HG02973 (cell line): ENCODE measurements around the gene RAD17.
"Not testable (repeated sequence)": the region's sequence is repeated elsewhere in the genome, so short reads cannot be mapped to it uniquely, and the experiment has no call there.

Experiments used
- ATAC-seq: cut with Tn5 transposase; IDR thresholded peaks from one replicate; pipeline ENCODE4 v1.9.1; 2021; ENCODE audit warnings: moderate library complexity; ENCODE audit not compliant: unreplicated experiment

RAD17 gene

GRCh38 chr5:69374911-69375446, 5.4 kb downstream of the RAD17 start:
- ATAC-seq = peak; percentile 65

- ATAC-seq = no peak
These were observed 8.8 kb downstream of the RAD17 start for GRCh38 chr5:69378376-69378775.

GRCh38 chr5:69404659-69405330, 35.2 kb downstream of the RAD17 start:
- ATAC-seq = no peak

- no peak for ATAC-seq
These were observed 45.4 kb downstream of the RAD17 start, which contains the start of gene MARVELD2 for GRCh38 chr5:69414885-69415583. TSS of gene MARVELD2 (plus strand) at chr5:69415116. CDS start at chr5:69419386, 4,270 bp downstream.

GRCh38 chr5:69415584-69415958, 46.0 kb downstream of the RAD17 start:
- no peak for ATAC-seq

- ATAC-seq = no peak
These were observed 46.6 kb downstream of the RAD17 start for GRCh38 chr5:69416180-69416579.

- no peak for ATAC-seq
These were observed 47.1 kb downstream of the RAD17 start for GRCh38 chr5:69416699-69417098.

- no peak for ATAC-seq
These were observed 48.9 kb downstream of the RAD17 start for GRCh38 chr5:69418554-69418953.

GRCh38 chr5:69431424-69432303, 62.0 kb downstream of the RAD17 start:
- no peak for ATAC-seq

GRCh38 chr5:69432412-69433206, 63.0 kb downstream of the RAD17 start:
- ATAC-seq = peak; percentile 69

GRCh38 chr5:69435276-69435884, 65.8 kb downstream of the RAD17 start:
- ATAC-seq = not testable (repeated sequence)

- no peak for ATAC-seq
These were observed 74.6 kb downstream of the RAD17 start for GRCh38 chr5:69444127-69444754.

- no peak for ATAC-seq
These were observed 79.9 kb downstream of the RAD17 start for GRCh38 chr5:69449511-69449910.

- no peak for ATAC-seq
These were observed 80.5 kb downstream of the RAD17 start for GRCh38 chr5:69450116-69450515.

GRCh38 chr5:69450527-69450926, 80.9 kb downstream of the RAD17 start:
- ATAC-seq = not testable (repeated sequence)

GRCh38 chr5:69451941-69452647, 82.5 kb downstream of the RAD17 start:
- ATAC-seq = no peak

- ATAC-seq = not testable (repeated sequence)
These were observed 83.9 kb downstream of the RAD17 start for GRCh38 chr5:69453487-69453886.

- no peak for ATAC-seq
These were observed 85.0 kb downstream of the RAD17 start for GRCh38 chr5:69454460-69455249.
